Measurements from ENCODE around the gene YPEL5.
A peak's percentile ranks its signal among the peaks of the same experiment; 100 is the strongest.
"Not testable (repeated sequence)": the region's sequence is repeated elsewhere in the genome, so short reads cannot be mapped to it uniquely, and the experiment has no call there.

YPEL5 gene

DNA sequence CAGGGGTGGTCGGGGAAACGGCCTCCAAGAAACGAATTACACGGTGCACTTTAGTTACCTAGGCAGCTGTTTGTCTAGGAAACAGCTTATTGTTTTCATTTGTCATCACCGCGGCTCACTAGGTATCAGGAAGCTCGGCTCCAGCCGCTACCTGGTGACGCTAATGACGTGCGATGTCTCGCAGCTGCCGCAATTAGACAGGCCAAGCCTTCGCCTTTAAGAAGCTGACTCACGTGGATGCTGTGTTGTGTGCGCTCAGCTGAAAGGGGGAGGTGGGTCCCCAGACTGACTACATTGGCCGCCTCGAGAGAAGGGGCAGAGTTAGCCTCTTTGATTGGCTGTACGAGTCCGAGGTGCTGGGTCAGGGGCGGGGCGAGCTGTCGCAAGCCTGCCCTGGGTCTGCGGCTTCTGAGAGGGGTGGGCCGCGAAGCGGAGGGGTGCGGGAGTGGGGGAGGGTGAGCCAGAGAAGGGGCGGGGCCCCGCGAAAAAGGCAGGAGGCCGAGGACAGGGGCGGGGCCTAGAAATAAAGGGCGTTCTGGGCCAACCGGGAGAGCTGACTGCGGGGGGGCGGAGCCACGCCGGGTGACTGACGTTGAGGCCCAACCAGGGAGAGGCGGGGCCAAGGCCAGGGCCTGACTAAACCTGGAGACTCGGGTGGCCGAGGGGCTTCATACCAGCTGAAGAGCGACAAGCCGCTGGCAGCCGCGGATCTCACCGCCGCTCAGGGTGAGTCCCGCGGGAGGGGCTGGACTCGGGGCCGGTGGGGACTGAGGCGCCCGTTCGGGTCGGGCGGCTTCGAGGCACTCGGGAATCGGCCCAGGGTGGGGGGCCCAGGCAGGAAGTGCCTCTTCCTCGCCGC lies at the start of gene YPEL5:
Gene YPEL5, plus strand, starts transcription at position 671 of the 859 bp plus-strand sequence. CDS start 9,645 bp downstream, outside the sequence.
- DNase-seq (ENCODE audit: extremely low read depth in 1 of 2, low read depth in 1 of 2) = peak; percentile 99

DNA sequence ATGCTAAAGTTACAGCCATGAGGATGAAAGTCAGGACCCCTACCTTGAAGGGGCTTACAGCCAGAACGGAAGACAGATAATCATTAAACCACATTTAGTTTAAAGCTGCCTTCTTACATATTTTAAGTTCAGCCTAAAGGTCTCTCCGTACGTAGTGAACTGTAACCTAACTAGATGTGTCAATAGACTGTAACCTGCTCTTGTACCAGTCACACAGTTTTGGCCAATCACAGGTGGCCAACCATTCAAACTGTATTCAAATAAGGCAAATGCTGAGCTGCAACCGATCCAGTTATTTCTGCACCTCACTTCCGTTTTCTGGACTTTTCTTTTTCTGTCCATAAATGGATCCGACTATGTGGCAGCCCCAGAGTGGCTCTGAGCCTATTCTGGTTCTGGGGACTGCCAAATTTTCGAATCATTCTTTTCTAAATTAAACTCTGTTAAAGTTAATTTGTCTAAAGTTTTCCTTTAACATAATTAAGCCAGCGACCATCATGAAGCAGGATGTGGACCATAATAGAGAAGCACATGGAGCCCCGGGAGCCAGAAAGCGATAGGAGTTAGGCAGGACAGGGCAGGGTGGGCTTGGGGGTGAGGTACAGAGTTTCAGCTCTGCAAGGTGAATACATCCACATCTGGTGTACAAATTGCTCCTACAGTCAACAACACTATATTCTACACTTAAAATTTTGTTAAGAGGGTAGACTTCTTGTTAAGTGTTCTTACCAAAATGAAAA lies 48.4 kb upstream of the YPEL5 start:
- DNase-seq (ENCODE audit: extremely low read depth in 1 of 2, low read depth in 1 of 2) = no peak

DNA sequence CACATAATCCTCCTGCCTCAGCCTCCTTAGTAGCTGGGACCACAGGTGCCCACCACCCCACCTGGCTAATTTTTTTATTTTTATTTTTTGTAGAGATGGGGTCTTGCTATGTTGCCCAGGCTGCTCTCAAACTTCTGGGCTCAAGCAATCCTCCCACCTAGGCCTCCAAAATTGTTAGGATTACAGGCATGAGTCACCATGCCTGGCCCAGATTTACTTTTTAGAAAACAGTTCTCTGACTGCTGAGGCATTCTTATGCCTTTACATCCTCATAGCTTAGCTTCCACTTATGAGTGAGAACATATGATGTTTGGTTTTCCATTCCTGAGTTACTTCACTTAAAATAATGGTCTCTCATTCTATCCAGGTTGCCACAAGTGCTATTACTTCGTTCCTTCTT lies 47.4 kb upstream of the YPEL5 start:
- DNase-seq (ENCODE audit: extremely low read depth in 1 of 2, low read depth in 1 of 2) = not testable (repeated sequence)

DNA sequence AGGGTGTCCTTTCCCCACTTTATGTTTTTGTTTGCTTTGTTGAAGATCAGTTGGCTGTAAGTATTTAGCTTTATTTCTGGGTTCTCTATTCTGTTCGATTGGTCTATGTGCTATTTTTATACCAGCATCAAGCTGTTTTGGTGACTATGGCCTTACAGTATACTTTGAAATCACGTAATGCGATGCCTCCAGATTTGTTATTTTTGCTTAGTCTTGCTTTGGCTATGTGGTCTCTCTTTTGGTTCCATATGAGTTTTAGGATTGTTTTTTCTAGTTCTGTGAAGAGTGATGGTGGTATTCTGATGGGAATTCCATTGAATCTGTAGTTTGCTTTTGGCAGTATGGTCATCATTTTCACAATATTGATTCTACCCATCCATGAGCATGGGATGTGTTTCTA lies 46.1 kb upstream of the YPEL5 start:
- not testable (repeated sequence) for DNase-seq (ENCODE audit: extremely low read depth in 1 of 2, low read depth in 1 of 2)

GRCh38 chr2:30104307-30104706 lies 42.5 kb upstream of the YPEL5 start:
- no peak for DNase-seq (ENCODE audit: extremely low read depth in 1 of 2, low read depth in 1 of 2)

GRCh38 chr2:30105556-30105955 lies 41.3 kb upstream of the YPEL5 start:
- no peak for DNase-seq (ENCODE audit: extremely low read depth in 1 of 2, low read depth in 1 of 2)

DNA sequence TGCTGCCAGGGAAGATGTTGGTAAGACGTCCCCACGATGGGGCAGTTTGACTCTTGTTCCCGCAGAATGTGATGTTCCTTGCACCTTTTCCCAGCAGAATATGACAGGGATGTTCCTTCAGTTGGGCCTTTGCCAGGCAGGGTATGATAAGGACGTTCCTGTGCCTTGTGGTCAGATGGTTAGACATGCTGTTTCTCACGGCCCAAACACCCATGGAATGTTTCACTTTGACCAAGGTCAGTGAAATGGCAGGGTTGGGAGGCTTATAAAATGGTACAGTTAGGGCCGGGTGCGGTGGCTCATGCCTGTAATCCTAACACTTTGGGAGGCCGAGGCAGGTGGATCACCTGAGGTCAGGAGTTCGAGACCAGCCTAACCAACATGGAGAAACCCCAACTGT lies 40.3 kb upstream of the YPEL5 start:
- DNase-seq (ENCODE audit: extremely low read depth in 1 of 2, low read depth in 1 of 2) = no peak

DNA sequence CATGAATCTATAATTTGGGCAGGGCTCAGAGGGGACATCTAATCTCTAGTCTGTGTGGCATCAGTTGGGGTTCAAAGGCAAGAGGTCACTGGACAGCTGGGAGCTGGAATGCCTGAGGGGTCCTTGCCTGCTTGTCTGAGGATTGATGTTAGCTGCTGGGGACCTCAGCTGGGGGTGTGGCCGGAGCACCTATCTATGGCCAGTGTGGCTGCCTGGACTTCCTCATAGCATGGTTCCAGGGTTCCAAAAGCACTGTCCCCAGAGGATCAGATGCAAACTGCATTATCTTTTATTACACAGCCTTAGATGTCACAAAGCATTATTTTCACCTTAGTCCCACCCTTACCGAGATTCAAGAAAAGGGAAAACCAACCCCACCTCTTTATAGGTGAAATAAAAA lies 38.6 kb upstream of the YPEL5 start:
- no peak for DNase-seq (ENCODE audit: extremely low read depth in 1 of 2, low read depth in 1 of 2)

DNA sequence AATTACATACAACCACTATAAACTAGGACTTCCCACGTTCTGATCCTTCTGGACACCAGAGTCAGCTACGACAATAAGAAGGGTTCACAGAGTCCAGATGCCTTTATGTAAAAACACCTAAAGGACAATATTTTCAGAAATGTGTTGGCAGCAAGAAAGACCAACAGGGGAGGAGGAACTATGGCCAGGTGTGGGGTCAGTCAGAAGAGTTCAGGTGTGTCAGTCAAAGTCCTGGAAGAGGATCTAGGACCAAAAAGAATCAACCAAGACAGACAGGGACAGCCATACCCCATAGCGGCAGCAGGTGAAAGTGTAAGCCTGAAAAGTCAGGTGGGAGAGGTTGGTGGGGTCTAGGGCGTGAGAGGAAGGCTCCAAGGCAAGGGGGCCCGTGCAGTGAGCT lies 38.0 kb upstream of the YPEL5 start:
- DNase-seq (ENCODE audit: extremely low read depth in 1 of 2, low read depth in 1 of 2) = no peak

GRCh38 chr2:30109856-30110255 lies 37.0 kb upstream of the YPEL5 start:
- no peak for DNase-seq (ENCODE audit: extremely low read depth in 1 of 2, low read depth in 1 of 2)

DNA sequence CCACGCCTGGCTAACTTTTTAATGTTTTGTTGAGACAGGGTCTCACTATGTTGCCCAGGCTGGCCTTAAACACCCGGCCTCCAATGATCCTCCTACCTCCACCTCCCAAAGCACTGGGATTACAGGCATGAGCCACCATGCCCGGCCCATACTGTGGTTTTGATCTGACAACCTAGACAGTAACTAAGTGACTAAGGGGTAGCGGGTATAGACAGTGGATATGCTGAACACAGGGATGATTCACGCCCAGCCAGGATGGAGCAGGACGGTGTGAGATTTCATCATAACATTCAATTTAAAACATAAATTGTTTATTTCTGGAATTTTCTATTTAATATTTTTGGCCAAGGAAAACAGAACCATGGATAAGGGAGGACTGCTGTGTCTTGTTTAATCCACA lies 36.0 kb upstream of the YPEL5 start:
- DNase-seq (ENCODE audit: extremely low read depth in 1 of 2, low read depth in 1 of 2) = no peak

GRCh38 chr2:30111186-30111585 lies 35.6 kb upstream of the YPEL5 start:
- DNase-seq (ENCODE audit: extremely low read depth in 1 of 2, low read depth in 1 of 2) = not testable (repeated sequence)

DNA sequence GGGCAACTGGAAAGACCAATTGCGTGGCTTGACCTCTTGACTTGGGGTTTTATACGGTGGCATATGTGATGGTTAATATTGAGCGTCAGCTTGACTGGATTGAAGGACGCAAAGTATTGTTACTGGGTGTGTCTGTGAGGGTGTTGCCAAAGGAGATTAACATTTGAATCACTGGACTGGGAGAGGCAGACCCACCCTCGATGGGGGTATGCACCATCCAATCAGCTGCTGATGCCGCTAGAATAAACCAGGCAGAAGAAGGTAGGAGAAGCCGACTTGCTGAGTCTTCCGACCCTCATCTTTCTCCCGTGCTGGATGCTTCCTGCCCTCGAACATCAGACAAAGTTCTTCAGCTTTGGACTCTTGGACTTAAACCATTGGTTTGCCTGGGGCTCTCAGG lies 34.2 kb upstream of the YPEL5 start:
- no peak for DNase-seq (ENCODE audit: extremely low read depth in 1 of 2, low read depth in 1 of 2)

- no peak for DNase-seq (ENCODE audit: extremely low read depth in 1 of 2, low read depth in 1 of 2)
These were observed 33.1 kb upstream of the YPEL5 start for GRCh38 chr2:30113617-30114293.

DNA sequence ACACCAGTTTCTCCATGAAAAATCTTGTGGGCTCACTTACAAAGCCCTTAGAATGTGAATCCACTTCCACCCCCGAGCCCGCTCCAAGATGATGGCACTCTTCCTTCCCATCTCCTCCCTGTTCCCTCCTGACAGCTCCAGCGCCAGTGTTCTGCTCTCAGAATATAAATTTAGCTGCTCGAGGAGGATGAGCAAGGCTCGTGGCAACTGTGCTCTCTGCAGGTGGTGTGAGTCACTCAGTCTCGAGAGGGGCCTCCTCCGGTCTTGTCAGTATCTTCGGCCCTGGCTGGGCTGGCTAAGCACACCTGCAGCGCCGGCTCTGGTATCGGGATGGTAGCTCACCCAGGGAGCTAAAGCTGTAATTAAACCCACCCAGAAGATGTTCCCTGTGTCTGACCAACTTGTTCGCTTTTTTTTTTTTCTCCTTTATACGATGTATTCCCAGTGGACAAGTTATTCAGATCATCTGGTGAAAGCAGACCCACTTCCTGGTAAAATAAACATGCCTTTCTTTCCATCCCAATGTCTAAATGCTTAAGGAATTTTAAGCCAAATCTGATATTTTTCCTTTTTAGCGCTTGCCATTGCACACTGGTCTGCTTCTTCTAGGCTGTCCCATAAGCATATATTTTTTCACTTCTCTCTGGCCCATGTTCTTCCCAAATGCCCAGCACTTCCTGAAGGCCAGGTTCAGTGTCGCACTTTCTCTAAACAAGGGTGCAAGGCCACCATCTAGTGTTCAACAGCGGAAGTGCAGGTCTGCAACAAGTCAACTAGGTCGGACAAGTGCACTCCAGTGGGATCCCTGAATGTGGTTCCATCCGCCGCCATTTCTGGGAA lies 31.4 kb upstream of the YPEL5 start:
- peak; percentile 17 to 36 for DNase-seq (ENCODE audit: extremely low read depth in 1 of 2, low read depth in 1 of 2)

- DNase-seq (ENCODE audit: extremely low read depth in 1 of 2, low read depth in 1 of 2) = no peak
These were observed 30.9 kb upstream of the YPEL5 start for GRCh38 chr2:30115981-30116285.

GRCh38 chr2:30122362-30122761 lies 24.4 kb upstream of the YPEL5 start:
- DNase-seq (ENCODE audit: extremely low read depth in 1 of 2, low read depth in 1 of 2) = no peak

DNA sequence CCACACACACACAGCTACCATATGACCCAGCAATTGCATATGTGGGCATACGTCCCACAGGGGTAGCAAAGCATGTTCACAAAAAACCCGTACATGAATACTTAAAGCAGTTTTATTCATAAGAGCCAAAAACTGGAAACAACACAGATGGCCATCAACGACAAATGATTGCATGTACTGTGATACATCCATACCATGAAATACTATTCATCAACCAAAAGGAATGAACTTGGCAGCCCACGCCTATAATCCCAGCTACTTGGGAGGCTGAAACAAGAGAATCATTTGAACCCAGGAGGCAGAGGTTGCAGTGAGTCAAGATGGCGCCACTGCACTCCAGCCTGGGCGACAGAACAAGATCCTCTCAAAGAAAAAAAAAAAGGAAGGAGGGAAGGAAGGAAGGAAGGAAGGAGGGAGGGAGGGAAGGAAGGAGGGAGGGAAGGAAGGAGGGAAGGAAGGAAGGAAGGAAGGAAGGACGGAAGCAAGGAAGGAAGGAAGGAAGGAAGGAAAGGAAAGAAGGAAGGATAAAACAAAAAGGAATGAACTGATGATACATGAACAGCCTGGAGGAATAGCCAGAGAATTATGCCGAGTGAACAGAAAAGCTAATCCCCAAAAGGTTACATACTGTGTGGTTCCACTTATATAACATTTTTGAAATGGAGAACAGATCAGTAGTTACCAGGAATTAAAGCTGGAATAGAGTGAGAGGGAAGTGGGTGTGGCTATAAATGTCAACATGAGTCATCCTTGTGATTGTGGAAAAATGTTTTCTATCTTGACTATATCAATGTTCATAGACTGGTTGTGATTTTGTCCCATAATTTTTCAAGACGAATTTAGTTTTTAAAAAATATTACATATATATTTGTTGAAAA lies 19.6 kb upstream of the YPEL5 start:
- DNase-seq (ENCODE audit: extremely low read depth in 1 of 2, low read depth in 1 of 2) = no peak

GRCh38 chr2:30134582-30134981 lies 12.2 kb upstream of the YPEL5 start:
- DNase-seq (ENCODE audit: extremely low read depth in 1 of 2, low read depth in 1 of 2) = no peak

DNA sequence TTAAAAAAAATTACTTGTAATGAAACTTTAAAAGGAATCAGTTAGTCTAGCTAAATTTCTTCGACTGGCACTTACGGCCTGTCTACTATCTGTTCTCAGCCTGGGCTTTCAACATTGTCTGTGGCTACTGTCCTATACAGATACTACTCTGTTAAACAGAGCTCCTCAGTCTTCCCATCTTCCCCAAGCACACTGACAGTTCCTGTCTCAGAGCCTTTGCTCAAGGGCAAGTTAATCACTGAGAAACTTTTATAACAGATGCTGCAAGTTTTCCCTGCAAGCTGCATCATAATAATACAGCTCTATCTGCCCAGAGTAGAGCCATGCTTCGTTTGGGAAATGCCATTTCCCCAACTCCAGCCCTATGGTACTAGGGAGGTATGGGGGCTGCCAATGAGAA lies 11.3 kb upstream of the YPEL5 start:
- DNase-seq (ENCODE audit: extremely low read depth in 1 of 2, low read depth in 1 of 2) = no peak

Data from activated CD8-positive, alpha-beta memory T cell treated with anti-CD3 and anti-CD28 coated beads for 1 hour (primary cell).